Neural progenitor cell (in vitro differentiated cells): ENCODE measurements around the gene DARS1.

Experiments
- CTCF ChIP-seq: fragments of 200-600 bp; sonication (generic); IDR thresholded peaks from 2 replicates; pipeline ENCODE4 v1.5.1; 2017; ENCODE audit warnings: antibody characterized with exemption, mild to moderate bottlenecking
- EZH2 ChIP-seq: fragments of 200-600 bp; sonication (generic); IDR thresholded peaks from 2 replicates; pipeline ENCODE4 v1.6.1; 2017; ENCODE audit warnings: antibody characterized with exemption, mild to moderate bottlenecking, moderate library complexity

- TF ChIP-seq CTCF = no peak
- no peak for TF ChIP-seq EZH2
Measured at GRCh38 chr2:136023416-136023815, 38.0 kb upstream of the DARS1 start.
